K562 (cell line): ENCODE data around the gene APCDD1L. TPM values are rescaled to one million over a fixed set of nuclear protein-coding genes. Genes with fewer than 3 reads are reported as not detected.

Experiments
- BHLHE40 ChIP-seq: IDR thresholded peaks from 2 replicates; pipeline ENCODE4 v1.6.1; 2011; ENCODE audit warnings: low read length, improper control_type of control experiment
- POLR2AphosphoS2 ChIP-seq: IDR thresholded peaks from 2 replicates; pipeline ENCODE4 v1.6.1; 2012; ENCODE audit warnings: low read length, improper control_type of control experiment
- SAP30 ChIP-seq: fragments of 200-600 bp; sonication (generic); IDR thresholded peaks from 2 replicates; pipeline ENCODE4 v1.6.1; 2012; ENCODE audit warnings: borderline replicate concordance, low read depth, mild to moderate bottlenecking, moderate library complexity, low read length, control low read depth, inconsistent platforms; ENCODE audit not compliant: insufficient read depth, poor library complexity, severe bottlenecking
- SRF ChIP-seq, 2 experiments: fragments of 250-450, 450-650 bp in 1 of 2; sonication (Bioruptor Pico) in 1 of 2; sonication (generic) in 1 of 2; formaldehyde crosslinking; IDR thresholded peaks; 2 replicates each; pipeline versions ENCODE4 v1.5.0 to v1.5.1; 2020 to 2022; ENCODE audit warnings: mild to moderate bottlenecking in 1 of 2, missing genetic modification reagents in 1 of 2
- SRSF7 ChIP-seq: fragments of 200-400 bp; formaldehyde crosslinking; optimal IDR thresholded peaks from 2 replicates; pipeline ENCODE3; 2017; ENCODE audit warnings: mild to moderate bottlenecking, low read depth, low read length
- ZNF766 ChIP-seq: fragments of 200-800 bp; sonication (Bioruptor generic); conservative IDR thresholded peaks from 2 replicates; pipeline ENCODE4 v1.6.1; 2016; ENCODE audit warnings: missing genetic modification characterization, missing compliant biosample characterization
- polyA plus RNA-seq, 8 experiments: library from polyadenylated mRNA; depleted of rRNA in 4 of 8; stranded (reverse) in 5 of 8; unstranded in 3 of 8; fragments of >200 nt; fragmentation: Nextera tagmentation in 2 of 8; fragmentation: Illumina TruSeq in 1 of 8; extraction: Ambion mirVana in 2 of 8; extraction: Trizol in 1 of 8; gene quantifications; 2 replicates each; pipeline versions ENCODE4 v1.2.1 to v1.2.3, GENCODE V29; 2011 to 2014; ENCODE audit warnings: inconsistent platforms in 1 of 8, missing spikeins in 1 of 8
- total RNA-seq, 7 experiments: library from RNA; depleted of rRNA in 6 of 7; stranded (reverse); fragments of >200 nt in 6 of 7; fragmentation: Illumina TruSeq in 2 of 7; extraction: Trizol in 2 of 7; gene quantifications; 2 replicates each; pipeline versions ENCODE4 v1.2.1 to v1.2.3, GENCODE V29; 2011 to 2021; ENCODE audit warnings: low replicate concordance in 1 of 7
- TF ChIP-seq, protein P1 (sequence below), 3 experiments: IDR thresholded peaks in 2 of 3; conservative IDR thresholded peaks in 1 of 3; 2 replicates each; pipeline ENCODE4 v1.5.1; 2011 to 2012; ENCODE audit warnings: low read length in 3 of 3, mild to moderate bottlenecking in 3 of 3, control low read depth in 2 of 3, improper control_type of control experiment in 1 of 3, inconsistent platforms in 1 of 3, low read depth in 1 of 3, mixed read lengths in 1 of 3, moderate library complexity in 1 of 3; ENCODE audit not compliant: insufficient read depth in 2 of 3
- TF ChIP-seq, protein P2 (sequence below): sonication (generic); formaldehyde crosslinking; IDR thresholded peaks from 2 replicates; pipeline ENCODE4 v1.9.0; 2022; ENCODE audit warnings: mild to moderate bottlenecking, missing genetic modification reagents
- TF ChIP-seq, protein P3 (sequence below), 2 experiments: fragments of 450-650 bp; conservative IDR thresholded peaks; 2 replicates each; pipeline ENCODE4 v1.6.1; 2017; ENCODE audit warnings: mild to moderate bottlenecking in 2 of 2, moderate library complexity in 2 of 2
- TF ChIP-seq, protein P4 (sequence below): fragments of 250-450 bp; sonication (Bioruptor Pico); IDR thresholded peaks from 2 replicates; pipeline ENCODE4 v1.4.0; 2020; ENCODE audit warnings: mild to moderate bottlenecking

APCDD1L gene
- total and polyA plus RNA-seq, 9 of the 15 experiments (the other 6 are each of a cell fraction or from before 2014, with no cell fraction given), result not detected

DNA sequence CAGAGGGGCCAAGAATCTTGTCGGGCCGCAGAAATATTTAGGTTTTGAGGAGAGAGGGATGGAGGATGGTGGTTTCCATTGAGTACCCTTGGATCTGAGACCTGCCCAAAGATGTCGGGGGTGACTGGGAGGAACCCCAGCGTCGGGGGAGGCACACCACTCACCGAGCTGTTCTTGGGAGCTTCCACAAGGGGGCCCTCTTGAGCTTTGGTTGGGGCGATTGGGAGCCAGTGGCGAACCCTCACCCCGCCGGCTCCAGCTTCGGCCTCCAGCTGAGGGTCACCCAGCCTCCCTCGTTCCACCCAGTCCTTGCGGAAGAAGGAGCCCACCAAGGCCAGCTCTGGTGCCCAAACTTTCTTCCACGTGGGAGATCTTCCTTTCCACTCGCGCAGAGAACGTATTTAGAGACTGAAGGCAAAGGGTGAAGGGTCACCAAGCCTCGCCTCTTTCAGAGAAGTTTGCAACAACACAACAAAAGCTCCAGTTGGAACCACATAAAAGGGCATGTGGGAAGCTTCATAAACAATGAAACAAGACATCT is 33.6 kb downstream of the APCDD1L start (continued):
- TF ChIP-seq, protein P1, sequence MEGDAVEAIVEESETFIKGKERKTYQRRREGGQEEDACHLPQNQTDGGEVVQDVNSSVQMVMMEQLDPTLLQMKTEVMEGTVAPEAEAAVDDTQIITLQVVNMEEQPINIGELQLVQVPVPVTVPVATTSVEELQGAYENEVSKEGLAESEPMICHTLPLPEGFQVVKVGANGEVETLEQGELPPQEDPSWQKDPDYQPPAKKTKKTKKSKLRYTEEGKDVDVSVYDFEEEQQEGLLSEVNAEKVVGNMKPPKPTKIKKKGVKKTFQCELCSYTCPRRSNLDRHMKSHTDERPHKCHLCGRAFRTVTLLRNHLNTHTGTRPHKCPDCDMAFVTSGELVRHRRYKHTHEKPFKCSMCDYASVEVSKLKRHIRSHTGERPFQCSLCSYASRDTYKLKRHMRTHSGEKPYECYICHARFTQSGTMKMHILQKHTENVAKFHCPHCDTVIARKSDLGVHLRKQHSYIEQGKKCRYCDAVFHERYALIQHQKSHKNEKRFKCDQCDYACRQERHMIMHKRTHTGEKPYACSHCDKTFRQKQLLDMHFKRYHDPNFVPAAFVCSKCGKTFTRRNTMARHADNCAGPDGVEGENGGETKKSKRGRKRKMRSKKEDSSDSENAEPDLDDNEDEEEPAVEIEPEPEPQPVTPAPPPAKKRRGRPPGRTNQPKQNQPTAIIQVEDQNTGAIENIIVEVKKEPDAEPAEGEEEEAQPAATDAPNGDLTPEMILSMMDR (IDR thresholded peaks at IDR 0.05 in 2 of 3, conservative IDR thresholded peaks at IDR 0.05 in 1 of 3; ENCODE audit: insufficient read depth in 2 of 3, low read depth in 1 of 3, low read length in 3 of 3), result peak; percentile 79 to 90 (median 83)
- TF ChIP-seq BHLHE40 (no peak), SRSF7 (no peak), POLR2AphosphoS2 (no peak), ZNF766 (CRISPR knock-in tag) (no peak), SRF (CRISPR knock-in tag; IDR thresholded peaks at IDR 0.05) (no peak), SAP30 (no peak)
- TF ChIP-seq, protein P2, sequence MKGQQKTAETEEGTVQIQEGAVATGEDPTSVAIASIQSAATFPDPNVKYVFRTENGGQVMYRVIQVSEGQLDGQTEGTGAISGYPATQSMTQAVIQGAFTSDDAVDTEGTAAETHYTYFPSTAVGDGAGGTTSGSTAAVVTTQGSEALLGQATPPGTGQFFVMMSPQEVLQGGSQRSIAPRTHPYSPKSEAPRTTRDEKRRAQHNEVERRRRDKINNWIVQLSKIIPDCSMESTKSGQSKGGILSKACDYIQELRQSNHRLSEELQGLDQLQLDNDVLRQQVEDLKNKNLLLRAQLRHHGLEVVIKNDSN (CRISPR knock-in tag), result no peak
- TF ChIP-seq, protein P3, sequence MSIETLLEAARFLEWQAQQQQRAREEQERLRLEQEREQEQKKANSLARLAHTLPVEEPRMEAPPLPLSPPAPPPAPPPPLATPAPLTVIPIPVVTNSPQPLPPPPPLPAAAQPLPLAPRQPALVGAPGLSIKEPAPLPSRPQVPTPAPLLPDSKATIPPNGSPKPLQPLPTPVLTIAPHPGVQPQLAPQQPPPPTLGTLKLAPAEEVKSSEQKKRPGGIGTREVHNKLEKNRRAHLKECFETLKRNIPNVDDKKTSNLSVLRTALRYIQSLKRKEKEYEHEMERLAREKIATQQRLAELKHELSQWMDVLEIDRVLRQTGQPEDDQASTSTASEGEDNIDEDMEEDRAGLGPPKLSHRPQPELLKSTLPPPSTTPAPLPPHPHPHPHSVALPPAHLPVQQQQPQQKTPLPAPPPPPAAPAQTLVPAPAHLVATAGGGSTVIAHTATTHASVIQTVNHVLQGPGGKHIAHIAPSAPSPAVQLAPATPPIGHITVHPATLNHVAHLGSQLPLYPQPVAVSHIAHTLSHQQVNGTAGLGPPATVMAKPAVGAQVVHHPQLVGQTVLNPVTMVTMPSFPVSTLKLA (conservative IDR thresholded peaks at IDR 0.05), result no peak
- TF ChIP-seq, protein P4, sequence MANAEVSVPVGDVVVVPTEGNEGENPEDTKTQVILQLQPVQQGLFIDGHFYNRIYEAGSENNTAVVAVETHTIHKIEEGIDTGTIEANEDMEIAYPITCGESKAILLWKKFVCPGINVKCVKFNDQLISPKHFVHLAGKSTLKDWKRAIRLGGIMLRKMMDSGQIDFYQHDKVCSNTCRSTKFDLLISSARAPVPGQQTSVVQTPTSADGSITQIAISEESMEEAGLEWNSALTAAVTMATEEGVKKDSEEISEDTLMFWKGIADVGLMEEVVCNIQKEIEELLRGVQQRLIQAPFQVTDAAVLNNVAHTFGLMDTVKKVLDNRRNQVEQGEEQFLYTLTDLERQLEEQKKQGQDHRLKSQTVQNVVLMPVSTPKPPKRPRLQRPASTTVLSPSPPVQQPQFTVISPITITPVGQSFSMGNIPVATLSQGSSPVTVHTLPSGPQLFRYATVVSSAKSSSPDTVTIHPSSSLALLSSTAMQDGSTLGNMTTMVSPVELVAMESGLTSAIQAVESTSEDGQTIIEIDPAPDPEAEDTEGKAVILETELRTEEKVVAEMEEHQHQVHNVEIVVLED (CRISPR knock-in tag), result no peak
